Activated CD8-positive, alpha-beta memory T cell treated with anti-CD3 and anti-CD28 coated beads for 4 hours (primary cell): ENCODE results near the gene GAPDH.

Experiments
- DNase-seq, 2 donors: peaks; one replicate each; pipeline ENCODE4 v3.0.0-alpha.2; 2020; ENCODE audit warnings: low read depth in 2 of 2

The GAPDH gene

DNA sequence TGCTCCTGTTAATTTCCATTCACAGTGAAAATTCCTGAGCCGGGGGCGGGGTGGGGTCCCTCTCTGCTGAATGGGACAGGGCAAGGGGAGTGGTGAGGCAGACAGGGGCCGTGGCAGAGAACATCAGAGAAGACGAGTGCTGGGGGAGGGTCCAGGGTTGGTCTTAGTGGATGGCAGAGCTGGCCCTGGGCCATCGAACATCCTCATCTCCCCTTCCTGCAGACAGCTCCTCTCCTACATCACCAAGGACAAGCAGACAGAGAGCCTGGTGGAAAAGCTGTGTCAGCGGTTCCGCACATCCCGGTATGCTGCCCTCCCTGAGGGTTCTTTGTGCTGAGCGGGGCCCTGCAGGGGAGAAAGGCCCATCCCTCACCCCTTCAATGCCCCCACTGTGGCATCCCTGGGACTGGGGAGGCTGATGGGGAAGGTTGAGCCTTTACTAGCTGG lies 5.0 kb upstream of the GAPDH start:
- DNase-seq: no peak

GRCh38 chr12:6530576-6531260 lies 3.6 kb upstream of the GAPDH start:
- DNase-seq: no peak

- peak; percentile 73 to 83 for DNase-seq
Observed at GRCh38 chr12:6532051-6532926, 2.0 kb upstream of the GAPDH start.

DNA sequence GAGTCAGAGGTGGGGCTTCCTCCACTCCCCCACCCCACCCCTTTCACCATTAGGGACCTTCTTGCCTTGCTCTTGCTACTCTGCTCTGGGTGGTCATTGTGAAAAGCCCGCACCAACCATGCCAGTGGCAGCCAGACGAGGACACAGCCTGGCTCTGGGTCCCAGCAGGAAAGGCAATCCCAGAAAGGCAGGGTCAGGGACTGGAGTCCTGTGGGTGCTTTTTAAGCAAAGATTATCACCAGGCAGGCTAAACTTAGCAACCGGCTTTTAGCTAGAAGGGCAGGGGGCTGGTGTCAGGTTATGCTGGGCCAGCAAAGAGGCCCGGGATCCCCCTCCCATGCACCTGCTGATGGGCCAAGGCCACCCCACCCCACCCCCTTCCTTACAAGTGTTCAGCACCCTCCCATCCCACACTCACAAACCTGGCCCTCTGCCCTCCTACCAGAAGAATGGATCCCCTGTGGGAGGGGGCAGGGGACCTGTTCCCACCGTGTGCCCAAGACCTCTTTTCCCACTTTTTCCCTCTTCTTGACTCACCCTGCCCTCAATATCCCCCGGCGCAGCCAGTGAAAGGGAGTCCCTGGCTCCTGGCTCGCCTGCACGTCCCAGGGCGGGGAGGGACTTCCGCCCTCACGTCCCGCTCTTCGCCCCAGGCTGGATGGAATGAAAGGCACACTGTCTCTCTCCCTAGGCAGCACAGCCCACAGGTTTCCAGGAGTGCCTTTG lies 1.2 kb upstream of the GAPDH start:
- no peak for DNase-seq

- DNase-seq: no peak
Observed at GRCh38 chr12:6533653-6533922, 729 bp upstream of the GAPDH start.

GRCh38 chr12:6534695-6534944 lies 303 bp downstream of the GAPDH start:
- peak in 1 of 2 donors; percentile 74 for DNase-seq

DNA sequence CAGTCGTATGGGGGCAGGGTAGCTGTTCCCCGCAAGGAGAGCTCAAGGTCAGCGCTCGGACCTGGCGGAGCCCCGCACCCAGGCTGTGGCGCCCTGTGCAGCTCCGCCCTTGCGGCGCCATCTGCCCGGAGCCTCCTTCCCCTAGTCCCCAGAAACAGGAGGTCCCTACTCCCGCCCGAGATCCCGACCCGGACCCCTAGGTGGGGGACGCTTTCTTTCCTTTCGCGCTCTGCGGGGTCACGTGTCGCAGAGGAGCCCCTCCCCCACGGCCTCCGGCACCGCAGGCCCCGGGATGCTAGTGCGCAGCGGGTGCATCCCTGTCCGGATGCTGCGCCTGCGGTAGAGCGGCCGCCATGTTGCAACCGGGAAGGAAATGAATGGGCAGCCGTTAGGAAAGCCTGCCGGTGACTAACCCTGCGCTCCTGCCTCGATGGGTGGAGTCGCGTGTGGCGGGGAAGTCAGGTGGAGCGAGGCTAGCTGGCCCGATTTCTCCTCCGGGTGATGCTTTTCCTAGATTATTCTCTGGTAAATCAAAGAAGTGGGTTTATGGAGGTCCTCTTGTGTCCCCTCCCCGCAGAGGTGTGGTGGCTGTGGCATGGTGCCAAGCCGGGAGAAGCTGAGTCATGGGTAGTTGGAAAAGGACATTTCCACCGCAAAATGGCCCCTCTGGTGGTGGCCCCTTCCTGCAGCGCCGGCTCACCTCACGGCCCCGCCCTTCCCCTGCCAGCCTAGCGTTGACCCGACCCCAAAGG lies 804 bp downstream of the GAPDH start:
- peak in 1 of 2 donors; percentile 47 for DNase-seq

GRCh38 chr12:6535697-6535946 lies 1.3 kb downstream of the GAPDH start:
- no peak for DNase-seq

GRCh38 chr12:6535960-6536847 lies 1.9 kb downstream of the GAPDH start:
- DNase-seq: no peak

- no peak for DNase-seq
Observed at GRCh38 chr12:6536894-6537579, 2.7 kb downstream of the GAPDH start.

- DNase-seq: peak; percentile 70 to 73
Observed at GRCh38 chr12:6537580-6538419, 3.5 kb downstream of the GAPDH start.

- DNase-seq: no peak
Observed at GRCh38 chr12:6538420-6539313, 4.3 kb downstream of the GAPDH start.

- no peak for DNase-seq
Observed at GRCh38 chr12:6539314-6539682, 5.0 kb downstream of the GAPDH start.

GRCh38 chr12:6539707-6540134 lies 5.4 kb downstream of the GAPDH start:
- DNase-seq: no peak

- DNase-seq: no peak
Observed at GRCh38 chr12:6540181-6540877, 6.0 kb downstream of the GAPDH start.

GRCh38 chr12:6541371-6542165 lies 7.3 kb downstream of the GAPDH start:
- no peak for DNase-seq

- no peak for DNase-seq
Observed at GRCh38 chr12:6542209-6543009, 8.1 kb downstream of the GAPDH start.
